Naive thymus-derived CD4-positive, alpha-beta T cell (primary cell): ENCODE data around the gene GGNBP2. TPM values are rescaled to one million over a fixed set of nuclear protein-coding genes. Genes with fewer than 3 reads are reported as not detected.
A peak's percentile ranks its signal among the peaks of the same experiment; 100 is the strongest.

Experiments
- ATAC-seq: fragments of 150-1000 bp; cut with Tn5 transposase; 2 replicates; pipeline ENCODE4 v1.10.0; 2021; ENCODE audit warnings: mild to moderate bottlenecking, moderate library complexity
- CTCF ChIA-PET: fragments of 350-600 bp; sonication (Branson Sonifier 250); formaldehyde crosslinking; loops from one replicate; lab custom pipeline; 2021; ENCODE audit warnings: antibody characterized with exemption; lab: Charles Lee
- POLR2A ChIA-PET: fragments of 350-600 bp; sonication (Branson Sonifier 250); formaldehyde crosslinking; loops from one replicate; lab custom pipeline; 2021; ENCODE audit warnings: antibody characterized with exemption, inconsistent platforms; lab: Charles Lee
- DNase-seq, 9 donors: peaks; one replicate each; pipeline versions ENCODE4 v3.0.0 to v3.0.0-alpha.2; 2020 to 2022; ENCODE audit warnings: mixed read lengths in 1 of 9
- H3K27ac ChIP-seq: one replicate; pipeline ENCODE4 v1.7.0; 2013; ENCODE audit warnings: mild to moderate bottlenecking, low read depth, low read length, moderate library complexity
- H3K27me3 ChIP-seq, 2 donors: one replicate each; pipeline ENCODE4 v1.7.0; 2013; ENCODE audit warnings: low read length in 2 of 2, mild to moderate bottlenecking in 2 of 2, moderate library complexity in 2 of 2; ENCODE audit not compliant: control insufficient read depth in 2 of 2, insufficient read depth in 2 of 2
- H3K36me3 ChIP-seq, 3 experiments: 1 replicate in 2 of 3; 2 replicates in 1 of 3; pipeline ENCODE4 v1.7.0; 2013; ENCODE audit warnings: low read length in 3 of 3, mild to moderate bottlenecking in 3 of 3, moderate library complexity in 1 of 3; ENCODE audit not compliant: insufficient read depth in 3 of 3, control insufficient read depth in 2 of 3
- H3K4me1 ChIP-seq, 2 donors: one replicate each; pipeline ENCODE4 v1.7.0; 2013; ENCODE audit warnings: low read length in 2 of 2, mild to moderate bottlenecking in 2 of 2, moderate library complexity in 1 of 2; ENCODE audit not compliant: control insufficient read depth in 2 of 2, insufficient read depth in 2 of 2
- H3K4me3 ChIP-seq: 2 replicates; pipeline ENCODE4 v1.7.0; 2013; ENCODE audit warnings: mild to moderate bottlenecking, low read length
- H3K9me3 ChIP-seq, 3 experiments: 1 replicate in 2 of 3; 2 replicates in 1 of 3; pipeline ENCODE4 v1.7.0; 2013; ENCODE audit warnings: low read length in 3 of 3; ENCODE audit not compliant: control insufficient read depth in 2 of 3
- H3K27ac Mint-ChIP-seq, 9 donors: one replicate each; pipeline ENCODE4 v1.8.0; 2020 to 2022; ENCODE audit warnings: mixed read lengths in 9 of 9, mild to moderate bottlenecking in 8 of 9, moderate library complexity in 5 of 9, inconsistent platforms in 2 of 9
- H3K27me3 Mint-ChIP-seq, 5 donors: one replicate each; pipeline ENCODE4 v1.8.0; 2021 to 2022; ENCODE audit warnings: mixed read lengths in 5 of 5, mild to moderate bottlenecking in 1 of 5
- H3K36me3 Mint-ChIP-seq, 5 donors: one replicate each; pipeline ENCODE4 v1.8.0; 2020 to 2022; ENCODE audit warnings: mixed read lengths in 5 of 5, mild to moderate bottlenecking in 3 of 5, inconsistent platforms in 1 of 5
- H3K4me1 Mint-ChIP-seq, 7 donors: one replicate each; pipeline ENCODE4 v1.8.0; 2020 to 2022; ENCODE audit warnings: mixed read lengths in 7 of 7, mild to moderate bottlenecking in 3 of 7, inconsistent platforms in 1 of 7
- H3K4me3 Mint-ChIP-seq, 10 donors: one replicate each; pipeline ENCODE4 v1.8.0; 2020 to 2022; ENCODE audit warnings: mild to moderate bottlenecking in 10 of 10, mixed read lengths in 10 of 10, moderate library complexity in 6 of 10, inconsistent platforms in 2 of 10
- H3K9me3 Mint-ChIP-seq, 11 donors: one replicate each; pipeline ENCODE4 v1.8.0; 2020 to 2022; ENCODE audit warnings: mixed read lengths in 11 of 11, mild to moderate bottlenecking in 4 of 11, inconsistent platforms in 1 of 11, moderate library complexity in 1 of 11
- intact Hi-C, 2 donors: fragments of 100-400 bp; cut with micrococcal nuclease; formaldehyde crosslinking; loops; one replicate each; pipeline ENCODE4 v1.15.1; 2023
- polyA plus RNA-seq, 2 donors: library from polyadenylated mRNA; unstranded; fragments of 300-500 nt; fragmentation: Illumina TruSeq; gene quantifications; one replicate each; pipeline ENCODE4 v1.2.3, GENCODE V29; 2021
- total RNA-seq, 6 experiments: library from RNA in 5 of 6; stranded (reverse) in 5 of 6; gene quantifications; 1 replicate in 5 of 6; 2 replicates in 1 of 6; pipeline ENCODE4 v1.2.3 and lab custom pipeline; 2021 to 2026

Gene GGNBP2
- total and polyA plus RNA-seq, 7 experiments from 2014 or later = 60.4 to 173 (median 138) TPM

DNA sequence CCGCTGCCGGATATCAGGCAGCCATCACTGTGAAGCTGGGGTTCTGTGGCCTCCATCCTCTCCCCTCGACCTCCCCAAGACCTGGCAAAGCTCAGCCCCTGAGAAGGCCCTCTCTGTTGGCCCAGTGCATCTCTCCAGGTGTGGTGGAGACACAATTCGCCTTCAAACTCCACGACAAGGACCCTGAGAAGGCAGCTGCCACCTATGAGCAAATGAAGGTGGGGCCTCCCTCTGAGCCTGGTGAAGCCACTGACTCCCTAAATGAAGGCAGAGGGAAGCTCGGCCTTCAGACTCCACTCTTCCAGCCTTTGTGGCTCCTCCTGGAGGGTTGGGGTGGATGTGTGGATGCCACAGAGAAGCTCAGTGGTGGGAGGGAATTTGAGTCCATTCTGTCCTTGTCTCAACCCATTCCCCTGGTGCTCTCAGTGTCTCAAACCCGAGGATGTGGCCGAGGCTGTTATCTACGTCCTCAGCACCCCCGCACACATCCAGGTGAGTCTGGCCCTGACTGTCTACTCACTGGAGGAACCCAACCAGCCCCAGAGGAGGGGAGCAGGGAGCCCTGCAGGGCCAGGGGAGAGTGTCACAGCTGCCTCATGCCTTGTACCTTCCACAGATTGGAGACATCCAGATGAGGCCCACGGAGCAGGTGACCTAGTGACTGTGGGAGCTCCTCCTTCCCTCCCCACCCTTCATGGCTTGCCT, 55.0 kb downstream of the GGNBP2 start:
- CTCF ChIA-PET = interaction anchor here (0.6 kb wide), 1 partner anchor 116 kb away, joined by 3 read pairs; no protein-coding TSS in a partner anchor
- Histone ChIP-seq H3K4me3 (no peak overlapping the region), H3K4me1 (peaks cover 11 to 13% of the 10 kb centered on the region in 2 donors), H3K27ac (no peak overlapping the region), H3K36me3 (peaks cover 0 to 7% (median 0%) of the 10 kb centered on the region in 3 experiments), H3K27me3 (no peaks in the 10 kb centered on the region), H3K9me3 (no peaks in the 10 kb centered on the region)
- ATAC-seq (no peak), DNase-seq (no peak)
- peaks cover 0 to 1% (median 0%) of the 10 kb centered on the region in 11 donors for H3K9me3 Mint-ChIP-seq
- no peak overlapping the region for H3K27ac Mint-ChIP-seq
- H3K27me3 Mint-ChIP-seq = no peaks in the 10 kb centered on the region
- peak overlapping the region in 5 of 10 donors; percentile 14 to 97 (median 36) for H3K4me3 Mint-ChIP-seq
- intact Hi-C loops = loop anchor here (2.0 to 10.0 kb wide), 4 partner anchors 55 to 805 kb away; partner anchors contain the start of genes AATF (in 1 of the 2), ACACA (in 1 of the 2), GGNBP2 (in 1 of the 2) and MYO19 (in 1 of the 2)
- POLR2A ChIA-PET = interaction anchor here (0.8 to 5.1 kb wide), 5 partner anchors 8 to 449 kb away, joined by 3 to 52 read pairs (median 22); partner anchors contain the start of genes DHRS11, GGNBP2, MYO19 and PIGW
- peaks cover 0 to 3% (median 0%) of the 10 kb centered on the region in 5 donors for H3K36me3 Mint-ChIP-seq
- H3K4me1 Mint-ChIP-seq = peaks cover 14 to 35% (median 28%) of the 10 kb centered on the region in 7 donors

DNA sequence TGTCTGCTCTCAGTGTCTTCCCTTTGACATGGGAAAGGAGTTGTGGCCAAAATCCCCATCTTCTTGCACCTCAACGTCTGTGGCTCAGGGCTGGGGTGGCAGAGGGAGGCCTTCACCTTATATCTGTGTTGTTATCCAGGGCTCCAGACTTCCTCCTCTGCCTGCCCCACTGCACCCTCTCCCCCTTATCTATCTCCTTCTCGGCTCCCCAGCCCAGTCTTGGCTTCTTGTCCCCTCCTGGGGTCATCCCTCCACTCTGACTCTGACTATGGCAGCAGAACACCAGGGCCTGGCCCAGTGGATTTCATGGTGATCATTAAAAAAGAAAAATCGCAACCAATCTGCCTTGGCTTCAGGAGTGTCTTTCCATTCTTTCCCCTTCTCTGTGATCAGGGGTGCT, 55.7 kb downstream of the GGNBP2 start:
- Mint-ChIP-seq H3K4me1 (peaks cover 16 to 40% (median 33%) of the 10 kb centered on the region in 7 donors), H3K27ac (peak overlapping the region; percentile 91 to 96 (median 94)), H3K9me3 (peaks cover 0 to 1% (median 0%) of the 10 kb centered on the region in 11 donors), H3K36me3 (peaks cover 0 to 3% (median 0%) of the 10 kb centered on the region in 5 donors), H3K27me3 (no peaks in the 10 kb centered on the region), H3K4me3 (peak overlapping the region; percentile 92 to 97 (median 94))
- Histone ChIP-seq H3K9me3 (no peaks in the 10 kb centered on the region), H3K36me3 (peaks cover 0 to 7% (median 0%) of the 10 kb centered on the region in 3 experiments), H3K27ac (peak overlapping the region; percentile 79), H3K4me3 (peak overlapping the region; percentile 95), H3K27me3 (no peaks in the 10 kb centered on the region), H3K4me1 (peaks cover 11 to 16% of the 10 kb centered on the region in 2 donors)
- ChIA-PET POLR2A (interaction anchor here (1.4 to 5.1 kb wide), 6 partner anchors 9 to 448 kb away, joined by 3 to 52 read pairs (median 14); partner anchors contain the start of genes DHRS11, GGNBP2, MYO19 and PIGW), CTCF (interaction anchor here (0.6 to 1.5 kb wide), 3 partner anchors 112 to 641 kb away, joined by 3 to 6 read pairs (median 3); no protein-coding TSS in a partner anchor)
- ATAC-seq (no peak), DNase-seq (no peak)
- intact Hi-C loops = loop anchor here (2.0 to 10.0 kb wide), 4 partner anchors 56 to 804 kb away; partner anchors contain the start of genes AATF (in 1 of the 2), ACACA (in 1 of the 2), GGNBP2 (in 1 of the 2) and MYO19 (in 1 of the 2)

DNA sequence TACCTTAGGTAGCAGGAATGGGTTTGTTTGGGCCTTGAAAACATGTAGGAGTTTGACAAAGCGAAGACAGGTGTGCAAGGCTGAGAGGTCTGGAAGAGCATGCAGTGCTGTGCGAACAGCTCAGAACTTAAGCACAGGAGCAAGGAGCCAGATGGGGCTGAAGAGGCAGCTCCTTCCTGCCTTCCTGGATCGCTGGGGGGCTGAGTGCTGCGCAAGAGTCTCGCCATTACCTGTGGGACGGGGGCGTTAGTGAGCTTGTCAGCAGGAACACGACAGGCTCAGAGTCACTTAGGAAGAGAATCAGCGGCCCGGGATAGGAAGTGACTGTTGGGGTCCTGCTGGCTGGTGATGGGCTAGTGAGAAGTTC, 56.2 kb downstream of the GGNBP2 start:
- CTCF ChIA-PET = interaction anchor here (0.6 to 1.5 kb wide), 5 partner anchors 14 to 641 kb away, joined by 3 to 6 read pairs (median 3); no protein-coding TSS in a partner anchor

DNA sequence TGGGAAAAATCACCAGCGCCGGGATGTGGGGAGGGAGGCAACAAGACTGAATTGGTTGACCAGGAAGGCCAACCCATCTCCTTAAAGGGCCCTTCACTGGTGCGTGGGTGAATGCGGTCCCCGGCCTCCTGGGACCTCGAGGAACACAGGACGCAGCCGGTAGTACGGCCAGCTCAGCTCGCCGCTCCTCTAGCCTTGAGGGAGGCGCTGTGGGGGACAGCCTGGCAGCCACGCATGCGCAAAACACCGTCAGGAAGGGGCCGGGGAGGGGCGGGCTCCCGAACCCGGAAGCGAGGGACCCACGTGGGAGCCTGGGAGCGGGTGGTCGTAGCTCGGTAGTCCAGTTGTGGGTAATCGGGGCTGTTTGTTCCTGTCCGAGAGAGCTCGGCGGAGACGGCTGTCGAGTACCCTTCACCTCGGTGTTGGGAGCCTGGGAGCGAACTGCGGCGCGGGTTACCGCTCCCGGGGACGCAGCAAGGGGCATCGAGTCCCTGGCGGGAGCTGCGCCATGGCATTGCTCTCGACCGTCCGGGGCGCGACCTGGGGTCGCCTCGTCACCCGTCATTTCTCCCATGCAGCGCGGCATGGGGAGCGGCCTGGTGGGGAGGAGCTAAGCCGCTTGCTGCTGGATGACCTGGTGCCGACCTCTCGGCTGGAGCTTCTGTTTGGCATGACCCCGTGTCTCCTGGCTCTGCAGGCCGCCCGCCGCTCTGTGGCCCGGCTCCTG, 56.7 kb downstream of the GGNBP2 start, which contains the start of gene MRM1:
TSS of gene MRM1 (plus strand) at position 281 of the 727 bp plus-strand sequence. CDS start at position 509, 228 bp downstream.
- peaks cover 0 to 1% (median 0%) of the 10 kb centered on the region in 11 donors for H3K9me3 Mint-ChIP-seq
- H3K9me3 ChIP-seq = no peaks in the 10 kb centered on the region

More for the DNA sequence above, 56.2 kb downstream of the GGNBP2 start:
- Mint-ChIP-seq H3K9me3 (peaks cover 0 to 1% (median 0%) of the 10 kb centered on the region in 11 donors), H3K27me3 (no peaks in the 10 kb centered on the region), H3K27ac (peak overlapping the region; percentile 91 to 96 (median 94)), H3K36me3 (peaks cover 0 to 5% (median 0%) of the 10 kb centered on the region in 5 donors), H3K4me3 (peak overlapping the region; percentile 92 to 97 (median 94)), H3K4me1 (peaks cover 20 to 45% (median 37%) of the 10 kb centered on the region in 7 donors)
- Histone ChIP-seq H3K9me3 (no peaks in the 10 kb centered on the region), H3K27ac (peak overlapping the region; percentile 79), H3K4me1 (peaks cover 11 to 19% of the 10 kb centered on the region in 2 donors), H3K4me3 (peak overlapping the region; percentile 95), H3K36me3 (peaks cover 0 to 7% (median 0%) of the 10 kb centered on the region in 3 experiments), H3K27me3 (no peaks in the 10 kb centered on the region)
- DNase-seq = peak in 2 of 9 donors; percentile 37 to 44
- intact Hi-C loops = loop anchor here (1.0 to 10.0 kb wide), 9 partner anchors 10 to 804 kb away; partner anchors contain the start of genes DHRS11 (in 2 of the 2), AATF (in 1 of the 2), ACACA (in 1 of the 2) and GGNBP2 (in 1 of the 2)
- POLR2A ChIA-PET = interaction anchor here (0.7 to 5.1 kb wide), 12 partner anchors 9 to 758 kb away, joined by 3 to 52 read pairs (median 3); partner anchors contain the start of genes AATF, DHRS11, GGNBP2 and MYO19
- ATAC-seq = peak; percentile 20

DNA sequence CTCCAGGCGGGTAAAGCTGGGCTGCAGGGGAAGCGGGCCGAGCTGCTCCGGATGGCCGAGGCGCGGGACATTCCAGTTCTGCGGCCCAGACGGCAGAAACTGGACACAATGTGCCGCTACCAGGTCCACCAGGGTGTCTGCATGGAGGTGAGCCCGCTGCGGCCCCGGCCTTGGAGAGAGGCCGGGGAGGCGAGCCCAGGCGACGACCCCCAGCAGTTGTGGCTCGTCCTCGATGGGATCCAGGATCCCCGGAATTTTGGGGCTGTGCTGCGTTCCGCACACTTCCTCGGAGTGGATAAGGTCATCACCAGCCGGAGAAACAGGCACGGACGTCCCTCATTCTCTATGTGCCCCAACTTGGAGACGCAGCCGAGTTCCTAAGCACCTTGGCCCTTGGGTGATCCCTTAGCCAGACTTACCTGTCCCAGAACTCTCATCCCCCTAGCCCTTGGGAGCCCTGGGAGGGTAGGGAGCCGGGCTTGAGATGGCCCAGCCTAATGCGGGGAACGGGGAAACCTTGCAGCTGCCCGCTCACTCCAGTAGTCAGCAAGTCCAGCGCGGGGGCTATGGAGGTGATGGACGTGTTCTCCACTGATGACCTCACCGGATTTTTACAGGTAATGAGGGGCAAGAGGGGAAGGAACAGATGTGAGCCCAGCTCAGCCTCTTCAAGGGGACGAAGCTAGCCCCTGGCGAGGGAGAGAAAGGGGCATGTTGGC, 57.5 kb downstream of the GGNBP2 start:
- peak overlapping the region in 8 of 9 donors; percentile 70 to 95 (median 94) for H3K27ac Mint-ChIP-seq
- H3K9me3 Mint-ChIP-seq = peaks cover 0 to 1% (median 0%) of the 10 kb centered on the region in 11 donors
- intact Hi-C loops = loop anchor here (2.0 to 10.0 kb wide), 5 partner anchors 121 to 1007 kb away; partner anchors contain the start of genes AATF (in 1 of the 2), ACACA (in 1 of the 2), SYNRG (in 1 of the 2) and TADA2A (in 1 of the 2)
- H3K36me3 Mint-ChIP-seq = peaks cover 0 to 6% (median 0%) of the 10 kb centered on the region in 5 donors
- Histone ChIP-seq H3K36me3 (peaks cover 0 to 7% (median 0%) of the 10 kb centered on the region in 3 experiments), H3K27me3 (no peaks in the 10 kb centered on the region), H3K4me1 (peaks cover 11 to 19% of the 10 kb centered on the region in 2 donors), H3K9me3 (no peaks in the 10 kb centered on the region), H3K4me3 (peak overlapping the region; percentile 95), H3K27ac (peak overlapping the region; percentile 79)
- ChIA-PET CTCF (interaction anchor here (0.9 to 3.0 kb wide), 16 partner anchors 9 to 774 kb away, joined by 3 to 17 read pairs (median 4); no protein-coding TSS in a partner anchor), POLR2A (interaction anchor here (0.7 to 5.1 kb wide), 15 partner anchors 9 to 1007 kb away, joined by 3 to 52 read pairs (median 3); partner anchors contain the start of genes DHRS11, GGNBP2, MYO19 and PIGW)
- no peaks in the 10 kb centered on the region for H3K27me3 Mint-ChIP-seq
- DNase-seq (peak in 2 of 9 donors; percentile 25 to 37), ATAC-seq (no peak)
- peak overlapping the region; percentile 92 to 97 (median 94) for H3K4me3 Mint-ChIP-seq
- peaks cover 23 to 49% (median 41%) of the 10 kb centered on the region in 7 donors for H3K4me1 Mint-ChIP-seq

More for the DNA sequence above, 56.7 kb downstream of the GGNBP2 start, which contains the start of gene MRM1:
- ATAC-seq (peak; percentile 90), DNase-seq (peak; percentile 72 to 89 (median 80))
- Histone ChIP-seq H3K36me3 (peaks cover 0 to 7% (median 0%) of the 10 kb centered on the region in 3 experiments), H3K4me3 (peak within 1 kb of the TSS; percentile 95), H3K27ac (peak within 1 kb of the TSS; percentile 79), H3K27me3 (no peaks in the 10 kb centered on the region), H3K4me1 (peaks cover 11 to 19% of the 10 kb centered on the region in 2 donors)
- Mint-ChIP-seq H3K27me3 (no peaks in the 10 kb centered on the region), H3K27ac (peak within 1 kb of the TSS; percentile 91 to 96 (median 94)), H3K4me1 (peaks cover 23 to 49% (median 41%) of the 10 kb centered on the region in 7 donors), H3K36me3 (peaks cover 0 to 6% (median 0%) of the 10 kb centered on the region in 5 donors), H3K4me3 (peak within 1 kb of the TSS; percentile 92 to 97 (median 94))
- ChIA-PET CTCF (interaction anchor here (0.6 to 3.0 kb wide), 7 partner anchors 10 to 636 kb away, joined by 3 to 8 read pairs (median 3); no protein-coding TSS in a partner anchor), POLR2A (interaction anchor here (0.7 to 5.1 kb wide), 17 partner anchors 10 to 1007 kb away, joined by 3 to 52 read pairs (median 3); partner anchors contain the start of genes AATF, DHRS11, GGNBP2 and MYO19)
- intact Hi-C loops = loop anchor here (1.0 to 10.0 kb wide), 12 partner anchors 10 to 1007 kb away; partner anchors contain the start of genes DHRS11 (in 2 of the 2), AATF (in 1 of the 2), ACACA (in 1 of the 2) and GGNBP2 (in 1 of the 2)
